ENCODE results near the gene STX2.
"Not testable (repeated sequence)": the region's sequence is repeated elsewhere in the genome, so short reads cannot be mapped to it uniquely, and the experiment has no call there.

Gene STX2

DNA sequence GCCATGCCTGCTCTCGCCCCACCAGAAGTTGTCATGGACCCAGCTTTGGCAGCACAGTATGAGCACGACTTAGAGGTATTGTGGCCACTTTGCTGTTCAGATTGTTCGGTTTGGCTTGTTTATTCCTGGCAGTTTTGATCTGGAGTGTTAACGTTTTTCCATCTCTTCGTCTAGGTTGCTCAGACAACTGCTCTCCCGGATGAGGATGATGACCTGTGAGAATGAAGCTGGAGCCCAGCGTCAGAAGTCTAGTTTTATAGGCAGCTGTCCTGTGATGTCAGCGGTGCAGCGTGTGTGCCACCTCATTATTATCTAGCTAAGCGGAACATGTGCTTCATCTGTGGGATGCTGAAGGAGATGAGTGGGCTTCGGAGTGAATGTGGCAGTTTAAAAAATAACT lies 36.7 kb upstream of the STX2 start:
- H3K27me3 ChIP-seq (ENCODE audit: insufficient read depth, low read length); H3K9ac ChIP-seq (ENCODE audit: low read depth, low read length); H3K4me3 ChIP-seq (ENCODE audit: low read length); H3K9me3 ChIP-seq (ENCODE audit: insufficient read depth, low read depth, low read length); H3K27ac ChIP-seq (ENCODE audit: low read length): not testable (repeated sequence)
- H3K36me3 ChIP-seq (ENCODE audit: insufficient read depth, low read depth, low read length): peaks cover 57% of the 10 kb centered on the region
- H3K4me1 ChIP-seq (ENCODE audit: insufficient read depth, low read length): peaks cover 12% of the 10 kb centered on the region

DNA sequence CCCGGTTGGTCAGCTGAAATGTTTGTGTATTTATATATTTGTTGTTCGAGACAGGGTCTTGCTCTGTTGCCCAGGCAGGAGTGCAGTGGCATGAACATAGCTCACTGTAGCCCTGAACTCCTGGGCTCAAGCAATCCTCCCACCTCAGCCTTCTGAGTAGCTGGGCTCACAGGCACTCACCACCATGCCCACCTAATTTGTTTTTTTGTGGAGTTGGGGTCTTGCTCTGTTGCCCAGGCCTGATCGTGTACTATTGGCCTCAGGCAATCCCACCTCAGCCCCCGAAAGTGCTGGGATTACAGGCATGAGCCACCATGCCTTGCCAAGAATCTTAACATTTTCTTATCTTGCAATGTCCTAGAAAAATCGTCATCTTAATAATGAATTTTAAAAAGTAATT lies 36.1 kb upstream of the STX2 start:
- Histone ChIP-seq H3K27ac (ENCODE audit: low read length) (no peak overlapping the region), H3K9ac (ENCODE audit: low read depth, low read length) (no peak overlapping the region), H3K4me1 (ENCODE audit: insufficient read depth, low read length) (peaks cover 12% of the 10 kb centered on the region), H3K9me3 (ENCODE audit: insufficient read depth, low read depth, low read length) (no peaks in the 10 kb centered on the region), H3K4me3 (ENCODE audit: low read length) (no peak overlapping the region; the same call in 1 of the 2 replicates), H3K27me3 (ENCODE audit: insufficient read depth, low read length) (no peaks in the 10 kb centered on the region), H3K36me3 (ENCODE audit: insufficient read depth, low read depth, low read length) (peaks cover 57% of the 10 kb centered on the region)

DNA sequence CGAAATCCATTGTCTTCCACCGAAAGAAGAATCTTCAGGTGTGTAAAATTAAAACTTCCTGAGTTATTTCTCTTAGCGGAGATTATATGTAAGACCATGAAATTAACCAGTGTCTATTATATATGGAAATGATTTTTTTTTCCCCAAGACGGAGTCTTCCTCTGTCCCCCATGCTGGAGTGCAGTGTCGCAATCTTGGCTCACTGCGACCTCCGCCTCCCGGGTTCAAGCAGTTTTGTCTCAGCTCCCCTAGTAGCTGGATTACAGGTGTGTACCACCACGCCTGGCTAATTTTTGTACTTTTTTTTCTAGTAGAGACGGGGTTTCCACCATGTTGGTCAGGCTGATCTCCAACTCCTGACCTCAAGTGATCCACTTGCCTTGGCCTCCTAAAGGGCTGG lies 35.6 kb upstream of the STX2 start:
- Histone ChIP-seq H3K4me1 (ENCODE audit: insufficient read depth, low read length) (peaks cover 12% of the 10 kb centered on the region), H3K36me3 (ENCODE audit: insufficient read depth, low read depth, low read length) (peaks cover 57% of the 10 kb centered on the region), H3K27me3 (ENCODE audit: insufficient read depth, low read length) (no peaks in the 10 kb centered on the region), H3K4me3 (ENCODE audit: low read length) (peak overlapping the region; percentile 93; the same call in 1 of the 2 replicates), H3K9me3 (ENCODE audit: insufficient read depth, low read depth, low read length) (no peaks in the 10 kb centered on the region), H3K27ac (ENCODE audit: low read length) (no peak overlapping the region), H3K9ac (ENCODE audit: low read depth, low read length) (peak overlapping the region; percentile 13; the same call in 1 of the 2 replicates)

DNA sequence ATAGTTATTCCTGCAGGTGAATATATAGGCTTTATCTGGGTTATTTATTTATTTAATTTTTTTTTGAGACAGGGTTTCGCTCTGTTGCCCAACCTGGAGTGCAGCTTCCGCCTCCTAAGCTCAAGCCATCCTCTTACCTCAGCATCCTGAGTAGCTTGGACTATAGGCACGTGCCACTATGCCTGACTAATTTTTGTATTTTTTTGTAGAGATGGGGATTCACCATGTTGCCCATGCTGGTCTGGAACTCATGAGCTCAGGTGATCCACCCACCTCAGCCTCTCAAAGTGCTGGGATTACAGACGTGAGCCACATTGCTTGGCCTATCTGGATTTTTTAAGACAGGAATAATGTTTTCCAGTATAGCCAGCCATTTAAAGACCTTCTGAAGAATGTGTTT lies 34.8 kb upstream of the STX2 start:
- H3K4me3 ChIP-seq (ENCODE audit: low read length): peak overlapping the region; percentile 93
- no peaks in the 10 kb centered on the region for H3K9me3 ChIP-seq (ENCODE audit: insufficient read depth, low read depth, low read length)
- peaks cover 12% of the 10 kb centered on the region for H3K4me1 ChIP-seq (ENCODE audit: insufficient read depth, low read length)
- no peak overlapping the region for H3K27ac ChIP-seq (ENCODE audit: low read length)
- no peaks in the 10 kb centered on the region for H3K27me3 ChIP-seq (ENCODE audit: insufficient read depth, low read length)
- H3K36me3 ChIP-seq (ENCODE audit: insufficient read depth, low read depth, low read length): peaks cover 57% of the 10 kb centered on the region
- peak overlapping the region; percentile 99; the same call in 1 of the 2 replicates for H3K9ac ChIP-seq (ENCODE audit: low read depth, low read length)

DNA sequence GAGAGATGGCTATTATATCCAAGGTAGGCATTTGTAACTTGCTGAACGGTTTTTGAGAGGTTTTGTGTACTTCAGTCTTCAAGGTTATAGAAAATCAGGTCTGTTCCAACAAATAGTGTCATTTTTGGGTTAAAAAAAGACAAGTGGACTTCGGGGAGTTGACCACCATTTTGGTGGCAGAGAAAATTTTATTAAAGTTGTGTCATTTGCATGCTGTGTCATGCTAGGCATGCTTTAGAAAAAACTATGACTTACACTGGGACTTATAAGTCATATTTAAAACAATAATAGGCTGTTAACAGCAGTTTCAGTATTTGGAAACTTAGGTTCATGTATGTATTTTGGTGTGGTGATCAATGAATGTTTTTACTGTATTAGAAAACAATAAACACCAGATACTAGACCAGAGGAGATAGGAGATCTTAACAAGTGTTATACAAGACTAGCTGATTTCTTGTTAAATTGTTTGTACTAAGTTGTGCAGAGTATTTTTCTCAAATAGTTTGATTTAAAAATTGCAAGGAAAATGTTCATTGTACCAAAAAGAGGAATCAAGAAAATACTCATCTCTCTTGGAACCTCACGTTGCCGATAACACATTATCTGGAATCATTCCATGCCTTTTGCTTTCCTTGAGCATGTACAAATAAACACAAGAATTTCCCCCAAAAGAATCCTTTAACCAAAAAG lies 34.2 kb upstream of the STX2 start:
- Histone ChIP-seq H3K27ac (ENCODE audit: low read length) (peak overlapping the region; percentile 66), H3K9ac (ENCODE audit: low read depth, low read length) (peak overlapping the region; percentile 99), H3K9me3 (ENCODE audit: insufficient read depth, low read depth, low read length) (no peaks in the 10 kb centered on the region), H3K36me3 (ENCODE audit: insufficient read depth, low read depth, low read length) (peaks cover 57% of the 10 kb centered on the region), H3K4me3 (ENCODE audit: low read length) (peak overlapping the region; percentile 93), H3K27me3 (ENCODE audit: insufficient read depth, low read length) (no peaks in the 10 kb centered on the region), H3K4me1 (ENCODE audit: insufficient read depth, low read length) (peaks cover 12% of the 10 kb centered on the region)

DNA sequence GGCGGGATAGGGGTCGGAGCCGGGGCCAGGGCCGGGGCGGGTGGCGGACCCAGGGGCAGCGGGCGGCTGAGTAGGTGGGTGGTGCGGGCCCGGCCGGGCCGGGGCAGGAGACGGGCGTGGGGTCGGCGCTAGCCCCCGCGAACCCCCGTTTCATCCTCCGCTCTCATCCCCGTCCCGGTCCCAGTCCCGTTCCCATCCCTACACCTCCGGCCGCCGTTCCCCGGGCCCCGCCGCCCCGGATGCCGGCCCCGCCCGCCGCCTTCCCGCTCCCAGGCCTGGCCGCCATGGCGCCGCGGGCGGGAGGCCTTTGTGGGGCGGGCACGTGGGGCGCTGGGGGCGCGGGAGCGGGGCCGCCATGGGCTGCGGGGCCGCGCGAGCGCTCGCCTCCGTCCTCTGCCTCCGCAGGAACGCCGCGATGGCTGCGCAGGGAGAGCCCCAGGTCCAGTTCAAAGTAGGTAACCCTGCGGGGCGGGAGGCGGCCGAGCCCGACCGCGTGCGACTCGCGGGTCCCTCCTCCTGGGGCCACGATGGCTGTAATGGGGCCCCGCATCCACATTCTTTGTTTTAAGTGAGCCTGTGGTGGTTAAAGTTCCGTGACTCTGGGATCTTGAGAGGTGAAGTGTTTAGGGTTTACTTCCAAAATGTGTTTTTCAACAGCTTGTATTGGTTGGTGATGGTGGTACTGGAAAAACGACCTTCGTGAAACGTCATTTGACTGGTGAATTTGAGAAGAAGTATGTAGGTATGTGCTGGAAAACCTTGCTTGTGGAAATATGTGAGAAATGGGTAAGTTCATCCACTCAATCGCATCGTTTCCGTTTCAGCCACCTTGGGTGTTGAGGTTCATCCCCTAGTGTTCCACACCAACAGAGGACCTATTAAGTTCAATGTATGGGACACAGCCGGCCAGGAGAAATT lies 33.4 kb upstream of the STX2 start:
- peak overlapping the region; percentile 77 for H3K27ac ChIP-seq (ENCODE audit: low read length)
- no peaks in the 10 kb centered on the region for H3K27me3 ChIP-seq (ENCODE audit: insufficient read depth, low read length)
- peak overlapping the region; percentile 93 for H3K4me3 ChIP-seq (ENCODE audit: low read length)
- H3K4me1 ChIP-seq (ENCODE audit: insufficient read depth, low read length): peaks cover 12% of the 10 kb centered on the region
- peak overlapping the region; percentile 99 for H3K9ac ChIP-seq (ENCODE audit: low read depth, low read length)
- H3K36me3 ChIP-seq (ENCODE audit: insufficient read depth, low read depth, low read length): peaks cover 51% of the 10 kb centered on the region
- H3K9me3 ChIP-seq (ENCODE audit: insufficient read depth, low read depth, low read length): no peaks in the 10 kb centered on the region

DNA sequence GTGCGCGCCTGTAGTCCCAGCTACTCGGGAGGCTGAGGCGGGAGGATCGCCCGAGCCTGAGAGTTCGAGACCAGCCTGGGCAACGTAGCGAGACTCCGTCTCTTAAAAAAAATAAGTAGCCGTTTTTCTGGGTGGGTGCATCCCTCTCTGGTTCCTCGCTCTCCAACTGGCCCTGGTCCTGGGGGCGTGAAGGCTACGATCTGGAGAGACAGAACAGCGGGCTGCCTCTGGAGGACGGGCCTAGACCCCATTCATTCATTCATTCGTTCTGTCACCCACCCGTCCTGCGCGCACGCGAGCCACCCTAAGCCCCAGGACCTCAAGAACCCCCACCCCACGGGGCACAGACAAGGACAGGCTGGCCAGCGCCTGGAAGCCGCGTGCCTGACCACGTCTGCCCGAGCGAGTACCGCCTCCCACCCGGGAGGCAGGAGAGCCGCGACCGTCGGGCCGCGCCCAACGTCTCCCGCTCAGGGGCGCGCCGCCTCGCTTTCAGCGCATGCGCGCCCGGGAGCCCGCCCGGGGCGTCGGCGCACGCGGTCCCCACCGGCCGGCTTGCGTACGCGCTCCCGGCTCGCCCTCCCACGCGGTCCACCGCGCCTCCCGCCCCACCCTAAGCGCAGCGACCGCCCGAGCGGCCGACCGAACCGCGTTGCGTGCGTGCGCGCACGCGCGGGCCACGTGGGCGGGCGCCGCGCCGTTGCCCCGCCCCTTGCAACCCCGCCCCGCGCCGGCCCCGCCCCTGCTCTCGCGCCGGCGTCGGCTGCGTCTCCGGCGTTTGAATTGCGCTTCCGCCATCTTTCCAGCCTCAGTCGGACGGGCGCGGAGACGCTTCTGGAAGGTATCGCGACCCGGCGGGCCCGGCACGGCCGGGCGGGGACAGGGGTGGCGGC lies 32.5 kb upstream of the STX2 start, which contains the start of gene RAN:
TSS of gene RAN (plus strand) at position 781 of the 893 bp plus-strand sequence. CDS start 528 bp downstream, outside the sequence.
- Histone ChIP-seq H3K9ac (ENCODE audit: low read depth, low read length) (peak within 1 kb of the TSS; percentile 99), H3K4me3 (ENCODE audit: low read length) (peak within 1 kb of the TSS; percentile 93), H3K9me3 (ENCODE audit: insufficient read depth, low read depth, low read length) (no peaks in the 10 kb centered on the region), H3K36me3 (ENCODE audit: insufficient read depth, low read depth, low read length) (peaks cover 41% of the 10 kb centered on the region), H3K4me1 (ENCODE audit: insufficient read depth, low read length) (peaks cover 12% of the 10 kb centered on the region), H3K27me3 (ENCODE audit: insufficient read depth, low read length) (no peaks in the 10 kb centered on the region), H3K27ac (ENCODE audit: low read length) (peak within 1 kb of the TSS; percentile 85)

DNA sequence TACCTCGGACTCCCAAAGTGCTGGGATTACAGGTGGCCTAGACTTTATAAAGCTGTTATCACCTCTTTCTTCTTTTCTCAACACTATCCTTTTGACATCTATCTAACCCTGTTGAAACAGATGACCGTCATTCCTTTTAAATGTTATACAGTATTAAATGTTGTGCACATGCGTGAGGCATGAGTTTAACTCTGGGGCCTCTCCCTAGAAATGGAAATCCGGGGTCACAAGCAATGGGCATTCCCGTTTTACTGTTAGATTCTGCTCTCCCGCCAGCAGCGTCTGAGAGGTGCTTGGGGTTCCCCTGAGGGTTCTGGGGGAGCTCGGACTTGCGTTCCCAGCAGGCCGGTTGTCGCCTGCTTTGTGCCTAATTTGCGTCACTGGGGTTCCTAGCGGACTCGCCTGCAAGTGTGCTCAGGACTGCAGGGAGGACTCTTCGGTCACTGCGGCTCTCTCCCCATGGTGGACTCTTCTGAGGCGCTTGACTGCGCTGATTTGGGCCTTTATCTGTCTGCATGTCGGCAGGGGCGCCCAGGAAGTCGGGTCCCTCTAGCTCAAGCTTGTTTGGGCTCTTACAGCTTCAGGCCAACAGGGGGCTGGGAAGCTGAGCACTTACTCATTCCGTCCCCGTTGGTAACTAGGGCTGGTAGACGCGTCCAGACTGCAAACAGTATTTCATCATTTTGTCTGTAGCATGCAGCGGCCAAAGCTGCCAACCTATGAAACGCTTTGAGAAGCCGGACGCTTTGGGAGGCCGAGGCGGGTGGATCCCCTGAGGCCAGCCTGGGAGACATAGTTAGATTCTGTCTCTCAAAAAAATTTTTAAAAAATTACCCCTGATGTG lies 31.6 kb upstream of the STX2 start:
- H3K9ac ChIP-seq (ENCODE audit: low read depth, low read length): peak overlapping the region; percentile 87; the same call in 1 of the 2 replicates
- peak overlapping the region; percentile 85 for H3K27ac ChIP-seq (ENCODE audit: low read length)
- peak overlapping the region; percentile 74 for H3K4me3 ChIP-seq (ENCODE audit: low read length)

DNA sequence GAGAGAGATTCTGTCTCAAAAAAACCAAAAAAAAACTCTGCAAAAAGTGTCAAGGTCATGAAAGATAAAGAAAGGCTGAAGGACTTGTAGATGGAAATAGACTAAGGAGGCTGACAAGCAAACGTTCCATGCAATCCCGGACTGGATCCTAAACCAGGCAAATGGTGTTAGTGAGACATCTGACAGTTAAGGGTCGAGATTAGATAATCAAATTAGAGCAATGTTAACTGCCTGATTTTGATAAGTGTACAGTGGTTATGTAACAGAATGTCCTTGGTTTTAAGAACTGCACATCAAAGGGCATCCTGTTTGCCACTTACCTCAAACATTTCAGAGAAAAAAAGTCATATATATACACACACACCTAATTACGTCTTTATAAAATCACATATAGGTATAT lies 29.4 kb upstream of the STX2 start:
- Histone ChIP-seq H3K9ac (ENCODE audit: low read depth, low read length) (no peak overlapping the region), H3K27me3 (ENCODE audit: insufficient read depth, low read length) (no peaks in the 10 kb centered on the region), H3K36me3 (ENCODE audit: insufficient read depth, low read depth, low read length) (peaks cover 10% of the 10 kb centered on the region), H3K4me1 (ENCODE audit: insufficient read depth, low read length) (peaks cover 2% of the 10 kb centered on the region; the same call in 1 of the 2 replicates), H3K27ac (ENCODE audit: low read length) (no peak overlapping the region), H3K9me3 (ENCODE audit: insufficient read depth, low read depth, low read length) (no peaks in the 10 kb centered on the region), H3K4me3 (ENCODE audit: low read length) (no peak overlapping the region)

More for the DNA sequence above, 31.6 kb upstream of the STX2 start:
- Histone ChIP-seq H3K4me1 (ENCODE audit: insufficient read depth, low read length) (peaks cover 12% of the 10 kb centered on the region), H3K9me3 (ENCODE audit: insufficient read depth, low read depth, low read length) (no peaks in the 10 kb centered on the region), H3K36me3 (ENCODE audit: insufficient read depth, low read depth, low read length) (peaks cover 33% of the 10 kb centered on the region), H3K27me3 (ENCODE audit: insufficient read depth, low read length) (no peaks in the 10 kb centered on the region)

DNA sequence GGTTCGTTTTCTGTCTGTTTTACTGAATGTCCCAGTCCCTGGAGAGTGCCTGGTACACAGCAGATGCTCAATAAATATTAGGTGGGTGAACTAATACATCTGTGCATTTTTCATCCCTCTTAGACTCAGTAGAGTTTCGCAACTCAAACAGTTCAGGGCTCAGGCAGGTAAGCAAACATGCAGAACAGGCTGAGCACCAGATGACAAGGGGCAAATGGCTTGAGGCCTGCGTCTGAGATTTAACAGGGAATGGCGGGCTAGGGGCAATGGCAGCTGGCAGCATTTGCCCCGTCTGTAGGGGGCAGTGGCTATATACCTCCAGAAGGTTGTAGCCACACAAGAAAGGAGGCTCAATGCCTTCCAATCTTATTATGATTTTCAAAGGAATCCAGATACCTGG lies 24.2 kb upstream of the STX2 start:
- H3K4me1 ChIP-seq (ENCODE audit: insufficient read depth, low read length): no peaks in the 10 kb centered on the region
- H3K27ac ChIP-seq (ENCODE audit: low read length): no peak overlapping the region
- H3K27me3 ChIP-seq (ENCODE audit: insufficient read depth, low read length): no peaks in the 10 kb centered on the region
- no peaks in the 10 kb centered on the region for H3K9me3 ChIP-seq (ENCODE audit: insufficient read depth, low read depth, low read length)
- no peak overlapping the region for H3K9ac ChIP-seq (ENCODE audit: low read depth, low read length)
- no peaks in the 10 kb centered on the region for H3K36me3 ChIP-seq (ENCODE audit: insufficient read depth, low read depth, low read length)
- no peak overlapping the region for H3K4me3 ChIP-seq (ENCODE audit: low read length)
